Measurements from ENCODE around the gene GIT2. TPM values are rescaled to one million over a fixed set of nuclear protein-coding genes. Genes with fewer than 3 reads are reported as not detected.

The GIT2 gene
- total and polyA plus RNA-seq, 2 of the 13 experiments (the other 11 are each of a cell fraction or from before 2014, with no cell fraction given), result 18.4 to 19.8 TPM

- no peak for TF ChIP-seq ZNF207 (IDR thresholded peaks at IDR 0.05; ENCODE audit: borderline replicate concordance)
- TF ChIP-seq RFX5 (IDR thresholded peaks at IDR 0.05; ENCODE audit: low read depth, low read length), result 0 out of 2 replicates have a peak, but pooled peaks have one; percentile 4
- peak; percentile 30; the same call in 1 of the 2 replicates for TF ChIP-seq ARID3A (IDR thresholded peaks at IDR 0.05; ENCODE audit: low read depth, low read length)
- TF ChIP-seq HBP1 (CRISPR knock-in tag; IDR thresholded peaks at IDR 0.05; ENCODE audit: low read depth), result peak; percentile 79; the same call in 1 of the 2 replicates
- TF ChIP-seq ZBTB49 (CRISPR knock-in tag; IDR thresholded peaks at IDR 0.05; ENCODE audit: borderline replicate concordance), result no peak
- no peak for TF ChIP-seq ZKSCAN1 (IDR thresholded peaks at IDR 0.05; ENCODE audit: low read length)
- peak; percentile 74 for TF ChIP-seq GABPB1 (CRISPR knock-in tag; IDR thresholded peaks at IDR 0.05)
- 0 out of 2 replicates have a peak, but pooled peaks have one; percentile 44 for TF ChIP-seq ZNF274 (CRISPR knock-in tag; IDR thresholded peaks at IDR 0.05)
- peak; percentile 79; the same call in 1 of the 2 replicates for TF ChIP-seq KDM4B (CRISPR knock-in tag; IDR thresholded peaks at IDR 0.05)
- no peak for TF ChIP-seq CENPBD1 (CRISPR knock-in tag; IDR thresholded peaks at IDR 0.05; ENCODE audit: borderline replicate concordance, low read depth)
- TF ChIP-seq ZNF878 (CRISPR knock-in tag; IDR thresholded peaks at IDR 0.05), result no peak
- no peak for TF ChIP-seq ZNF33A (CRISPR knock-in tag; IDR thresholded peaks at IDR 0.05; ENCODE audit: borderline replicate concordance)
- no peak for TF ChIP-seq LBX2 (CRISPR knock-in tag; IDR thresholded peaks at IDR 0.05; ENCODE audit: borderline replicate concordance)
- TF ChIP-seq PHF20 (CRISPR knock-in tag; IDR thresholded peaks at IDR 0.05), result peak; percentile 78
- no peak for TF ChIP-seq NCOA2 (CRISPR knock-in tag; IDR thresholded peaks at IDR 0.05)
- TF ChIP-seq TIGD3 (CRISPR knock-in tag; IDR thresholded peaks at IDR 0.05; ENCODE audit: borderline replicate concordance), result no peak
- no peak for TF ChIP-seq ZNF597 (CRISPR knock-in tag; IDR thresholded peaks at IDR 0.05)
- peak; percentile 29; the same call in 1 of the 2 replicates for TF ChIP-seq ZNF264 (CRISPR knock-in tag; IDR thresholded peaks at IDR 0.05)
- no peak for TF ChIP-seq ZNF780A (CRISPR knock-in tag; IDR thresholded peaks at IDR 0.05)
- peak; percentile 64; the same call in 1 of the 2 replicates for TF ChIP-seq EEA1 (CRISPR knock-in tag; IDR thresholded peaks at IDR 0.05; ENCODE audit: borderline replicate concordance)
Observed at GRCh38 chr12:109998904-109999648, 2.9 kb upstream of the GIT2 start, which contains the start of gene ANKRD13A (continued).

Measured in HepG2 (cell line).